Renal cortical epithelial cell (primary cell): ENCODE measurements around the gene OR13C2. TPM values are rescaled to one million over a fixed set of nuclear protein-coding genes. Genes with fewer than 3 reads are reported as not detected.

ENCODE experiments used
- total RNA-seq: library from RNA; depleted of rRNA; stranded (reverse); fragments of >200 nt; gene quantifications from 2 replicates; pipeline ENCODE4 v1.2.3, GENCODE V29; 2014

OR13C2 gene
- total RNA-seq, 1 donor from 2014 or later, result 0.30 TPM

Other genes with a start within 250 kb of the OR13C2 start
- not detected in 2 replicates for gene OR13F1, start 101.4 kb downstream of the OR13C2 start, total RNA-seq
- not detected in 2 replicates for gene OR13C4, start 78.4 kb downstream of the OR13C2 start, total RNA-seq
- 0.30 TPM in 1 of 2 replicates, not detected in the other for gene OR13C3, start 68.8 kb downstream of the OR13C2 start, total RNA-seq
- gene OR13C8, start 36.5 kb downstream of the OR13C2 start, total RNA-seq, result not detected in 2 replicates
- 0.15 TPM in 1 of 2 replicates, not detected in the other for gene OR13C5, start 6.2 kb downstream of the OR13C2 start, total RNA-seq
- gene OR13C9, start 12.6 kb upstream of the OR13C2 start, total RNA-seq, result 0.10 TPM in 1 of 2 replicates, not detected in the other
- not detected in 2 replicates for gene OR13D1, start 88.9 kb upstream of the OR13C2 start, total RNA-seq
- 48.7 and 69.3 TPM in 2 replicates for gene NIPSNAP3A, start 142.1 kb upstream of the OR13C2 start, total RNA-seq
- gene NIPSNAP3B, start 158.5 kb upstream of the OR13C2 start, total RNA-seq, result 0.35 and 1.3 TPM in 2 replicates